DND-41 (cell line): ENCODE results near the gene PHF20.

Experiments used
- CTCF ChIP-seq: IDR thresholded peaks from 2 replicates; pipeline ENCODE4 v1.5.1; 2012; ENCODE audit warnings: borderline replicate concordance, low read length, moderate library complexity, mild to moderate bottlenecking; ENCODE audit not compliant: poor library complexity, severe bottlenecking; ENCODE audit errors: extremely low read depth
- EZH2 ChIP-seq: IDR thresholded peaks from 3 replicates; pipeline ENCODE4 v1.6.1; 2012; ENCODE audit warnings: borderline replicate concordance, low read depth, mild to moderate bottlenecking, moderate library complexity, low read length, inconsistent platforms; ENCODE audit not compliant: severe bottlenecking

GRCh38 chr20:35791821-35792220 is 20.0 kb downstream of the PHF20 start:
- TF ChIP-seq EZH2 = no peak
- TF ChIP-seq CTCF = no peak
